HEK293 (cell line): Measurements from ENCODE around the gene SLC30A3.

Experiments used
- GLI2 ChIP-seq: fragments of 450-650 bp; formaldehyde crosslinking; IDR thresholded peaks from 2 replicates; pipeline ENCODE4; 2017; ENCODE audit warnings: missing biosample characterization, missing genetic modification characterization, low read depth, borderline replicate concordance
- PRDM10 ChIP-seq: fragments of 450-650 bp; formaldehyde crosslinking; IDR thresholded peaks from 2 replicates; pipeline ENCODE4 v1.5.1; 2016; ENCODE audit warnings: missing biosample characterization, missing genetic modification characterization
- ZBTB49 ChIP-seq: fragments of 450-650 bp; formaldehyde crosslinking; IDR thresholded peaks from 2 replicates; pipeline ENCODE4 v1.5.1; 2016; ENCODE audit warnings: missing biosample characterization, missing genetic modification characterization, low read depth
- ZNF132 ChIP-seq: fragments of 450-650 bp; formaldehyde crosslinking; IDR thresholded peaks from 2 replicates; pipeline ENCODE4 v1.5.1; 2017; ENCODE audit warnings: missing biosample characterization, missing genetic modification characterization, borderline replicate concordance
- ZNF449 ChIP-seq: fragments of 450-650 bp; formaldehyde crosslinking; IDR thresholded peaks from 2 replicates; pipeline ENCODE4 v1.5.1; 2017; ENCODE audit warnings: missing biosample characterization, mild to moderate bottlenecking, missing genetic modification characterization, moderate library complexity
- ZNF571 ChIP-seq: fragments of 450-650 bp; formaldehyde crosslinking; IDR thresholded peaks from 2 replicates; pipeline ENCODE4 v1.5.0; 2017; ENCODE audit warnings: missing biosample characterization, missing genetic modification characterization
- TF ChIP-seq, protein P1 (sequence below): fragments of 450-650 bp; formaldehyde crosslinking; IDR thresholded peaks from 2 replicates; pipeline ENCODE4 v1.5.1; 2016; ENCODE audit warnings: missing biosample characterization, missing genetic modification characterization
- TF ChIP-seq, protein P2 (sequence below): fragments of 450-650 bp; formaldehyde crosslinking; IDR thresholded peaks from 2 replicates; pipeline ENCODE4 v1.5.1; 2016; ENCODE audit warnings: missing biosample characterization, missing genetic modification characterization
- TF ChIP-seq, protein P3 (sequence below): fragments of 450-650 bp; formaldehyde crosslinking; IDR thresholded peaks from 2 replicates; pipeline ENCODE4 v1.5.1; 2016; ENCODE audit warnings: missing biosample characterization, missing genetic modification characterization, low read depth
- TF ChIP-seq, protein P4 (sequence below): sonication (generic); formaldehyde crosslinking; IDR thresholded peaks from 2 replicates; pipeline ENCODE4 v1.8.1; 2022; ENCODE audit warnings: mild to moderate bottlenecking, moderate library complexity, missing genetic modification reagents

GRCh38 chr2:27231921-27232320 is 30.9 kb downstream of the SLC30A3 start:
- TF ChIP-seq, protein P1, sequence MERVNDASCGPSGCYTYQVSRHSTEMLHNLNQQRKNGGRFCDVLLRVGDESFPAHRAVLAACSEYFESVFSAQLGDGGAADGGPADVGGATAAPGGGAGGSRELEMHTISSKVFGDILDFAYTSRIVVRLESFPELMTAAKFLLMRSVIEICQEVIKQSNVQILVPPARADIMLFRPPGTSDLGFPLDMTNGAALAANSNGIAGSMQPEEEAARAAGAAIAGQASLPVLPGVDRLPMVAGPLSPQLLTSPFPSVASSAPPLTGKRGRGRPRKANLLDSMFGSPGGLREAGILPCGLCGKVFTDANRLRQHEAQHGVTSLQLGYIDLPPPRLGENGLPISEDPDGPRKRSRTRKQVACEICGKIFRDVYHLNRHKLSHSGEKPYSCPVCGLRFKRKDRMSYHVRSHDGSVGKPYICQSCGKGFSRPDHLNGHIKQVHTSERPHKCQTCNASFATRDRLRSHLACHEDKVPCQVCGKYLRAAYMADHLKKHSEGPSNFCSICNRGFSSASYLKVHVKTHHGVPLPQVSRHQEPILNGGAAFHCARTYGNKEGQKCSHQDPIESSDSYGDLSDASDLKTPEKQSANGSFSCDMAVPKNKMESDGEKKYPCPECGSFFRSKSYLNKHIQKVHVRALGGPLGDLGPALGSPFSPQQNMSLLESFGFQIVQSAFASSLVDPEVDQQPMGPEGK = no peak
- TF ChIP-seq ZNF571 (tag by site-specific recombination) (no peak), ZNF132 (tag by site-specific recombination) (no peak), GLI2 (tag by site-specific recombination) (no peak), PRDM10 (tag by site-specific recombination) (no peak), ZBTB49 (tag by site-specific recombination) (no peak), ZNF449 (tag by site-specific recombination) (no peak)
- TF ChIP-seq, protein P2, sequence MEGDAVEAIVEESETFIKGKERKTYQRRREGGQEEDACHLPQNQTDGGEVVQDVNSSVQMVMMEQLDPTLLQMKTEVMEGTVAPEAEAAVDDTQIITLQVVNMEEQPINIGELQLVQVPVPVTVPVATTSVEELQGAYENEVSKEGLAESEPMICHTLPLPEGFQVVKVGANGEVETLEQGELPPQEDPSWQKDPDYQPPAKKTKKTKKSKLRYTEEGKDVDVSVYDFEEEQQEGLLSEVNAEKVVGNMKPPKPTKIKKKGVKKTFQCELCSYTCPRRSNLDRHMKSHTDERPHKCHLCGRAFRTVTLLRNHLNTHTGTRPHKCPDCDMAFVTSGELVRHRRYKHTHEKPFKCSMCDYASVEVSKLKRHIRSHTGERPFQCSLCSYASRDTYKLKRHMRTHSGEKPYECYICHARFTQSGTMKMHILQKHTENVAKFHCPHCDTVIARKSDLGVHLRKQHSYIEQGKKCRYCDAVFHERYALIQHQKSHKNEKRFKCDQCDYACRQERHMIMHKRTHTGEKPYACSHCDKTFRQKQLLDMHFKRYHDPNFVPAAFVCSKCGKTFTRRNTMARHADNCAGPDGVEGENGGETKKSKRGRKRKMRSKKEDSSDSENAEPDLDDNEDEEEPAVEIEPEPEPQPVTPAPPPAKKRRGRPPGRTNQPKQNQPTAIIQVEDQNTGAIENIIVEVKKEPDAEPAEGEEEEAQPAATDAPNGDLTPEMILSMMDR (tag by site-specific recombination) = no peak
- TF ChIP-seq, protein P3, sequence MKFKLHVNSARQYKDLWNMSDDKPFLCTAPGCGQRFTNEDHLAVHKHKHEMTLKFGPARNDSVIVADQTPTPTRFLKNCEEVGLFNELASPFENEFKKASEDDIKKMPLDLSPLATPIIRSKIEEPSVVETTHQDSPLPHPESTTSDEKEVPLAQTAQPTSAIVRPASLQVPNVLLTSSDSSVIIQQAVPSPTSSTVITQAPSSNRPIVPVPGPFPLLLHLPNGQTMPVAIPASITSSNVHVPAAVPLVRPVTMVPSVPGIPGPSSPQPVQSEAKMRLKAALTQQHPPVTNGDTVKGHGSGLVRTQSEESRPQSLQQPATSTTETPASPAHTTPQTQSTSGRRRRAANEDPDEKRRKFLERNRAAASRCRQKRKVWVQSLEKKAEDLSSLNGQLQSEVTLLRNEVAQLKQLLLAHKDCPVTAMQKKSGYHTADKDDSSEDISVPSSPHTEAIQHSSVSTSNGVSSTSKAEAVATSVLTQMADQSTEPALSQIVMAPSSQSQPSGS = no peak
- TF ChIP-seq, protein P4, sequence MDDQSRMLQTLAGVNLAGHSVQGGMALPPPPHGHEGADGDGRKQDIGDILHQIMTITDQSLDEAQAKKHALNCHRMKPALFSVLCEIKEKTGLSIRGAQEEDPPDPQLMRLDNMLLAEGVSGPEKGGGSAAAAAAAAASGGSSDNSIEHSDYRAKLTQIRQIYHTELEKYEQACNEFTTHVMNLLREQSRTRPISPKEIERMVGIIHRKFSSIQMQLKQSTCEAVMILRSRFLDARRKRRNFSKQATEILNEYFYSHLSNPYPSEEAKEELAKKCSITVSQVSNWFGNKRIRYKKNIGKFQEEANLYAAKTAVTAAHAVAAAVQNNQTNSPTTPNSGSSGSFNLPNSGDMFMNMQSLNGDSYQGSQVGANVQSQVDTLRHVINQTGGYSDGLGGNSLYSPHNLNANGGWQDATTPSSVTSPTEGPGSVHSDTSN (CRISPR knock-in tag) = no peak
